GM23338 (cell line): ENCODE results near the gene EEF2K. TPM values are rescaled to one million over a fixed set of nuclear protein-coding genes. Genes with fewer than 3 reads are reported as not detected.
"Not testable (repeated sequence)": the region's sequence is repeated elsewhere in the genome, so short reads cannot be mapped to it uniquely, and the experiment has no call there.

Source experiments
- ATAC-seq: fragments of 200-7000 bp; cut with Tn5 transposase; 3 replicates; pipeline ENCODE4 v1.9.1; 2020
- DNase-seq: peaks from one replicate; pipeline ENCODE4 v3.0.0-alpha.2; 2015; ENCODE audit warnings: low spot score
- H2AFZ ChIP-seq: fragments of 200-600 bp; sonication (generic); 2 replicates; pipeline ENCODE4 v1.8.0; 2016; ENCODE audit warnings: antibody characterized with exemption, mild to moderate bottlenecking, moderate library complexity
- H3F3A ChIP-seq: fragments of 200-600 bp; sonication (generic); replicated peaks from 2 replicates; pipeline ENCODE4 v1.8.0; 2017; ENCODE audit warnings: antibody characterized with exemption, mixed run types, low read depth
- H3K27ac ChIP-seq: fragments of 200-600 bp; sonication (generic); 2 replicates; pipeline ENCODE4 v1.6.1; 2016; ENCODE audit warnings: low read depth
- H3K27me3 ChIP-seq: fragments of 200-600 bp; sonication (generic); 2 replicates; pipeline ENCODE4 v1.8.0; 2016; ENCODE audit warnings: mild to moderate bottlenecking, mixed run types, moderate library complexity; ENCODE audit not compliant: insufficient read depth
- H3K36me3 ChIP-seq: fragments of 200-600 bp; sonication (generic); 2 replicates; pipeline ENCODE4 v1.8.0; 2016; ENCODE audit warnings: mild to moderate bottlenecking; ENCODE audit not compliant: insufficient read depth
- H3K4me1 ChIP-seq: fragments of 200-600 bp; sonication (generic); 2 replicates; pipeline ENCODE4 v1.8.0; 2016; ENCODE audit warnings: mild to moderate bottlenecking, moderate library complexity; ENCODE audit not compliant: insufficient read depth
- H3K4me2 ChIP-seq: fragments of 200-600 bp; sonication (generic); 2 replicates; pipeline ENCODE4 v1.7.1; 2017; ENCODE audit warnings: mixed run types
- H3K4me3 ChIP-seq: fragments of 200-600 bp; sonication (generic); 2 replicates; pipeline ENCODE4 v1.6.1; 2016; ENCODE audit warnings: mixed run types
- H3K79me2 ChIP-seq: fragments of 200-600 bp; sonication (generic); replicated peaks from 2 replicates; pipeline ENCODE4 v1.8.0; 2017; ENCODE audit warnings: mild to moderate bottlenecking; ENCODE audit not compliant: insufficient read depth
- H3K9me2 ChIP-seq: fragments of 200-600 bp; sonication (generic); 2 replicates; pipeline ENCODE4 v1.8.0; 2017; ENCODE audit not compliant: insufficient read depth
- H4K20me1 ChIP-seq: fragments of 200-600 bp; sonication (generic); replicated peaks from 2 replicates; pipeline ENCODE4 v1.8.0; 2017; ENCODE audit warnings: mild to moderate bottlenecking; ENCODE audit not compliant: insufficient read depth
- H3K27ac Mint-ChIP-seq: 2 replicates; pipeline ENCODE4 v1.8.0; 2020; ENCODE audit warnings: inconsistent platforms, mild to moderate bottlenecking, moderate library complexity, mixed read lengths
- H3K27me3 Mint-ChIP-seq: 3 replicates; pipeline ENCODE4 v1.8.0; 2022; ENCODE audit warnings: low read depth, mild to moderate bottlenecking, moderate library complexity, mixed read lengths, inconsistent platforms; ENCODE audit not compliant: insufficient read depth, poor library complexity
- H3K36me3 Mint-ChIP-seq: 3 replicates; pipeline ENCODE4 v1.8.0; 2021; ENCODE audit warnings: low read depth, mild to moderate bottlenecking, inconsistent platforms, moderate library complexity, mixed read lengths
- H3K4me1 Mint-ChIP-seq: 3 replicates; pipeline ENCODE4 v1.8.0; 2020; ENCODE audit warnings: mild to moderate bottlenecking, inconsistent platforms, mixed read lengths
- H3K4me3 Mint-ChIP-seq: 3 replicates; pipeline ENCODE4 v1.8.0; 2021; ENCODE audit warnings: moderate library complexity, mild to moderate bottlenecking, inconsistent platforms, mixed read lengths
- H3K9me3 Mint-ChIP-seq: 3 replicates; pipeline ENCODE4 v1.8.0; 2020; ENCODE audit warnings: moderate library complexity, mild to moderate bottlenecking, inconsistent platforms, mixed read lengths
- CREB1 ChIP-seq: fragments of 250-450 bp; sonication (Bioruptor Pico); IDR thresholded peaks from 2 replicates; pipeline ENCODE4 v1.5.0; 2020; ENCODE audit warnings: low read depth, mild to moderate bottlenecking, moderate library complexity
- CTCF ChIP-seq, 2 experiments: fragments of 200-600 bp in 1 of 2; sonication (generic) in 1 of 2; conservative IDR thresholded peaks; 2 replicates each; pipeline versions ENCODE4 v1.5.1 to v1.6.1; 2016 to 2017; ENCODE audit warnings: antibody characterized with exemption in 2 of 2, low read depth in 2 of 2, mild to moderate bottlenecking in 2 of 2, moderate library complexity in 1 of 2
- ETS1 ChIP-seq: IDR thresholded peaks from 2 replicates; pipeline ENCODE4 v1.6.1; 2016; ENCODE audit warnings: antibody characterized with exemption
- EZH2 ChIP-seq: fragments of 200-600 bp; sonication (generic); IDR thresholded peaks from one replicate; pipeline ENCODE4 v1.8.0; 2017; ENCODE audit warnings: antibody characterized with exemption, mild to moderate bottlenecking, low read depth; ENCODE audit not compliant: unreplicated experiment
- JUNB ChIP-seq: IDR thresholded peaks from one replicate; pipeline ENCODE4 v1.6.1; 2016; ENCODE audit warnings: antibody characterized with exemption; ENCODE audit not compliant: unreplicated experiment
- POLR2AphosphoS5 ChIP-seq: IDR thresholded peaks from 2 replicates; pipeline ENCODE4 v1.6.1; 2016; ENCODE audit warnings: antibody characterized with exemption, low read depth
- STAT1 ChIP-seq: IDR thresholded peaks from one replicate; pipeline ENCODE4 v1.6.1; 2016; ENCODE audit warnings: antibody characterized with exemption; ENCODE audit not compliant: unreplicated experiment
- ZNF114 ChIP-seq: fragments of 250-450 bp; sonication (Bioruptor Pico); IDR thresholded peaks from 2 replicates; pipeline ENCODE4 v1.5.0; 2020; ENCODE audit warnings: mild to moderate bottlenecking, moderate library complexity
- ZNF331 ChIP-seq: fragments of 250-450 bp; sonication (Bioruptor Pico); IDR thresholded peaks from 2 replicates; pipeline ENCODE4 v1.5.0; 2020; ENCODE audit warnings: low read depth, mild to moderate bottlenecking, moderate library complexity
- polyA plus RNA-seq: library from polyadenylated mRNA; unstranded; fragments of >200 nt; fragmentation: Nextera tagmentation; extraction: Ambion mirVana; gene quantifications from 2 replicates; pipeline ENCODE4 v1.2.1, GENCODE V29; 2016
- total RNA-seq: library from RNA; depleted of rRNA; stranded (reverse); fragments of >200 nt; shearing (Covaris generic); gene quantifications from 2 replicates; pipeline ENCODE4 v1.2.3, GENCODE V29; 2014
- TF ChIP-seq, protein P1 (sequence below): fragments of 250-450 bp; sonication (Bioruptor Pico); IDR thresholded peaks from 2 replicates; pipeline ENCODE4 v1.5.0; 2020; ENCODE audit warnings: mild to moderate bottlenecking, moderate library complexity

The EEF2K gene
- total and polyA plus RNA-seq, 2 experiments from 2014 or later: 5.4 to 23.9 TPM

GRCh38 chr16:22195445-22195694 is 10.7 kb upstream of the EEF2K start (continued):
- TF ChIP-seq, protein P1, sequence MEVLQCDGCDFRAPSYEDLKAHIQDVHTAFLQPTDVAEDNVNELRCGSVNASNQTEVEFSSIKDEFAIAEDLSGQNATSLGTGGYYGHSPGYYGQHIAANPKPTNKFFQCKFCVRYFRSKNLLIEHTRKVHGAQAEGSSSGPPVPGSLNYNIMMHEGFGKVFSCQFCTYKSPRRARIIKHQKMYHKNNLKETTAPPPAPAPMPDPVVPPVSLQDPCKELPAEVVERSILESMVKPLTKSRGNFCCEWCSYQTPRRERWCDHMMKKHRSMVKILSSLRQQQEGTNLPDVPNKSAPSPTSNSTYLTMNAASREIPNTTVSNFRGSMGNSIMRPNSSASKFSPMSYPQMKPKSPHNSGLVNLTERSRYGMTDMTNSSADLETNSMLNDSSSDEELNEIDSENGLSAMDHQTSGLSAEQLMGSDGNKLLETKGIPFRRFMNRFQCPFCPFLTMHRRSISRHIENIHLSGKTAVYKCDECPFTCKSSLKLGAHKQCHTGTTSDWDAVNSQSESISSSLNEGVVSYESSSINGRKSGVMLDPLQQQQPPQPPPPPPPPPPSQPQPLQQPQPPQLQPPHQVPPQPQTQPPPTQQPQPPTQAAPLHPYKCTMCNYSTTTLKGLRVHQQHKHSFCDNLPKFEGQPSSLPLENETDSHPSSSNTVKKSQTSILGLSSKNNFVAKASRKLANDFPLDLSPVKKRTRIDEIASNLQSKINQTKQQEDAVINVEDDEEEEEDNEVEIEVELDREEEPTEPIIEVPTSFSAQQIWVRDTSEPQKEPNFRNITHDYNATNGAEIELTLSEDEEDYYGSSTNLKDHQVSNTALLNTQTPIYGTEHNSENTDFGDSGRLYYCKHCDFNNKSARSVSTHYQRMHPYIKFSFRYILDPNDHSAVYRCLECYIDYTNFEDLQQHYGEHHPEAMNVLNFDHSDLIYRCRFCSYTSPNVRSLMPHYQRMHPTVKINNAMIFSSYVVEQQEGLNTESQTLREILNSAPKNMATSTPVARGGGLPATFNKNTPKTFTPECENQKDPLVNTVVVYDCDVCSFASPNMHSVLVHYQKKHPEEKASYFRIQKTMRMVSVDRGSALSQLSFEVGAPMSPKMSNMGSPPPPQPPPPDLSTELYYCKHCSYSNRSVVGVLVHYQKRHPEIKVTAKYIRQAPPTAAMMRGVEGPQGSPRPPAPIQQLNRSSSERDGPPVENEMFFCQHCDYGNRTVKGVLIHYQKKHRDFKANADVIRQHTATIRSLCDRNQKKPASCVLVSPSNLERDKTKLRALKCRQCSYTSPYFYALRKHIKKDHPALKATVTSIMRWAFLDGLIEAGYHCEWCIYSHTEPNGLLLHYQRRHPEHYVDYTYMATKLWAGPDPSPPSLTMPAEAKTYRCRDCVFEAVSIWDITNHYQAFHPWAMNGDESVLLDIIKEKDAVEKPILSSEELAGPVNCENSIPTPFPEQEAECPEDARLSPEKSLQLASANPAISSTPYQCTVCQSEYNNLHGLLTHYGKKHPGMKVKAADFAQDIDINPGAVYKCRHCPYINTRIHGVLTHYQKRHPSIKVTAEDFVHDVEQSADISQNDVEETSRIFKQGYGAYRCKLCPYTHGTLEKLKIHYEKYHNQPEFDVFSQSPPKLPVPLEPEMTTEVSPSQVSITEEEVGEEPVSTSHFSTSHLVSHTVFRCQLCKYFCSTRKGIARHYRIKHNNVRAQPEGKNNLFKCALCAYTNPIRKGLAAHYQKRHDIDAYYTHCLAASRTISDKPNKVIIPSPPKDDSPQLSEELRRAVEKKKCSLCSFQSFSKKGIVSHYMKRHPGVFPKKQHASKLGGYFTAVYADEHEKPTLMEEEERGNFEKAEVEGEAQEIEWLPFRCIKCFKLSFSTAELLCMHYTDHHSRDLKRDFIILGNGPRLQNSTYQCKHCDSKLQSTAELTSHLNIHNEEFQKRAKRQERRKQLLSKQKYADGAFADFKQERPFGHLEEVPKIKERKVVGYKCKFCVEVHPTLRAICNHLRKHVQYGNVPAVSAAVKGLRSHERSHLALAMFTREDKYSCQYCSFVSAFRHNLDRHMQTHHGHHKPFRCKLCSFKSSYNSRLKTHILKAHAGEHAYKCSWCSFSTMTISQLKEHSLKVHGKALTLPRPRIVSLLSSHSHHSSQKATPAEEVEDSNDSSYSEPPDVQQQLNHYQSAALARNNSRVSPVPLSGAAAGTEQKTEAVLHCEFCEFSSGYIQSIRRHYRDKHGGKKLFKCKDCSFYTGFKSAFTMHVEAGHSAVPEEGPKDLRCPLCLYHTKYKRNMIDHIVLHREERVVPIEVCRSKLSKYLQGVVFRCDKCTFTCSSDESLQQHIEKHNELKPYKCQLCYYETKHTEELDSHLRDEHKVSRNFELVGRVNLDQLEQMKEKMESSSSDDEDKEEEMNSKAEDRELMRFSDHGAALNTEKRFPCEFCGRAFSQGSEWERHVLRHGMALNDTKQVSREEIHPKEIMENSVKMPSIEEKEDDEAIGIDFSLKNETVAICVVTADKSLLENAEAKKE (CRISPR knock-in tag): no peak

DNA sequence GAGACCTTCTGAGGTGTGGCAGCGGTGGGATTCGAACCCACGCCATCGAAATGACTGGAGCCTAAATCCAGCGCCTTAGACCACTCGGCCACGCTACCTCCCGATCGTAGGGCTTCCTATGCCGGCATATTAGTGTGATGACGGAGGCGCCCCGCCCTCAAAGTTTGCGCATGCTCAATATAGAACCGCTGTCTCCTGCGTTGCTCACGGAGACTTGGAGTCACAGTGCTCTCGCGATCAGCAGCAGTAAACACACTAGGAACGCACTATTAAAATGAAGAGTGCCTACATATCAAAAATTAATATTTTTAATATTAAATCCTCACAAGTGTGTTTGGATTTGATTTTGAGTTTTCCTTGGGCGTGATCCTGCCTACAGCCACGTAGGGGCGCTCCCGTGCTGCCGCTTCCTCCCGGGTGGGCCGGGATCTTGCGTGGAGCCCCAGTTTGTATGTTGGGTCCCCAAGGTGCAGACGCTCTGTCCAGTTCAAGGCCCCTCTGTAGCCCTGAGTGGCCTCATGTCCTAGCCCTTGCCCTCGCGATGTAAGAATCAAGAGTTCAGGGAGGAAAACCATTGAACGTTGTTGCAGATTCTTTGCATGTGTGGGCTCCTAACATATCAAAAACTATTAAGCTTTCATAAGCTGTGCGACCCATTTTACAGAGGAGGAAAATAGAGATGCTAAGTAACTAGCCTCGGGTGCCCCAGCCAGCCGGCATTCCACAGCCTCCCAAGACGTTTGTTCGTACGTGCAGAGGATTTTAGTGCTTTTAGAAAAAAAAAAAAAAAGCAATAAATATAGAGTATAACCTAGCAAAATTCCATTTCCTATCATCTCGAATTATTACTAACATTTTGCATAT is 10.2 kb upstream of the EEF2K start:
- peaks cover 5% of the 10 kb centered on the region for H3K9me3 Mint-ChIP-seq
- peak; percentile 20 for ATAC-seq
- peaks cover 20% of the 10 kb centered on the region for H3K4me1 Mint-ChIP-seq
- Histone ChIP-seq H3K27me3 (no peaks in the 10 kb centered on the region), H3K27ac (no peak overlapping the region), H3F3A (0 out of 2 replicates have a peak, but pooled peaks cover 11% of the 10 kb centered on the region), H2AFZ (peak overlapping the region; percentile 92), H3K9me2 (0 out of 2 replicates have a peak, but pooled peaks cover 6% of the 10 kb centered on the region), H3K4me1 (peaks cover 17% of the 10 kb centered on the region), H4K20me1 (no peaks in the 10 kb centered on the region), H3K36me3 (no peaks in the 10 kb centered on the region), H3K4me3 (peak overlapping the region; percentile 82), H3K4me2 (peak overlapping the region; percentile 80), H3K79me2 (no peaks in the 10 kb centered on the region)
- peak overlapping the region; percentile 92 for H3K27ac Mint-ChIP-seq
- H3K36me3 Mint-ChIP-seq: peaks cover 3% of the 10 kb centered on the region; the same call in 2 of the 3 replicates
- peak overlapping the region; percentile 87 for H3K4me3 Mint-ChIP-seq
- peaks cover 15% of the 10 kb centered on the region for H3K27me3 Mint-ChIP-seq
- no peak for TF ChIP-seq ETS1
- peak; percentile 70 to 81 for TF ChIP-seq CTCF (conservative IDR thresholded peaks at IDR 0.05; ENCODE audit: low read depth in 2 of 2)
- TF ChIP-seq STAT1: no peak
- TF ChIP-seq POLR2AphosphoS5: 0 out of 2 replicates have a peak, but pooled peaks have one; percentile 37
- no peak for TF ChIP-seq ZNF331 (CRISPR knock-in tag)
- no peak for TF ChIP-seq EZH2
- TF ChIP-seq ZNF114 (CRISPR knock-in tag): no peak
- peak; percentile 48; the same call in 1 of the 2 replicates for TF ChIP-seq CREB1 (CRISPR knock-in tag)
- TF ChIP-seq JUNB: no peak
- DNase-seq: peak; percentile 88

DNA sequence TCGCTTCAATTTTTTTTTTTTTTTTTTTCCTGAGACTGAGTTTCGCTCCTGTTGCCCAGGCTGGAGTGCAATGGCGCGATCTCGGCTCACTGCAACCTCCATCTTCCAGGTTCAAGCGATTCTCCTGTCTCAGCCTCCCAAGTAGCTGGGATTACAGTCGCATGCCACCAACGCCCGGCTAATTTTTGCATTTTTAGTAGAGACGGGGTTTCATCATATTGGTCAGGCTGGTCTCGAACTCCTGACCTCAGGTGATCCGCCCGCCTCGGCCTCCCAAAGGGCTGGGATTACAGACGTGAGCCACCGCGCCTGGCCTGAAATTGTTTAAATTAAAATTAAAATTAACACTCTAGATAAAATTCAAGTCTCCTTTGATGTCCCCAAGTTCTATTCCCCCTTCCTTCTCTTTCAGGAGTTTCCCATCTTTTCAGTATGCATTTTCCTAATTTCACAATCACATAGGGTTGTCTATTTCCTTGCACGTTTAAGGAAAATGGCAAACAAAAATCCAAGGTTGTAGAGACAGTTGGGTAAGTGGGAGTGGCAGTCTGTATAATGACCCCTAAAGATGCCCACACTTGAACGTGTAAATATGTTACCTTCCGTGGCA is 9.4 kb upstream of the EEF2K start:
- not testable (repeated sequence) for H3K9me3 Mint-ChIP-seq, H3K79me2 ChIP-seq, ATAC-seq, DNase-seq, H4K20me1 ChIP-seq, H3K27me3 ChIP-seq, H3K9me2 ChIP-seq, H3K36me3 Mint-ChIP-seq, H2AFZ ChIP-seq, H3K36me3 ChIP-seq, H3K27ac Mint-ChIP-seq
- Histone ChIP-seq H3K4me3 (peak overlapping the region; percentile 82), H3F3A (0 out of 2 replicates have a peak, but pooled peaks cover 11% of the 10 kb centered on the region), H3K4me2 (peak overlapping the region; percentile 80), H3K4me1 (peaks cover 15% of the 10 kb centered on the region), H3K27ac (peak overlapping the region; percentile 12; the same call in 1 of the 2 replicates)
- Mint-ChIP-seq H3K4me3 (peak overlapping the region; percentile 87), H3K4me1 (peaks cover 19% of the 10 kb centered on the region), H3K27me3 (peaks cover 15% of the 10 kb centered on the region)
